Central memory CD4-positive, alpha-beta T cell (primary cell): ENCODE results near the gene CACNA2D4.

Experiments
- DNase-seq: peaks from one replicate; pipeline ENCODE4 v3.0.0; 2022

Gene CACNA2D4

DNA sequence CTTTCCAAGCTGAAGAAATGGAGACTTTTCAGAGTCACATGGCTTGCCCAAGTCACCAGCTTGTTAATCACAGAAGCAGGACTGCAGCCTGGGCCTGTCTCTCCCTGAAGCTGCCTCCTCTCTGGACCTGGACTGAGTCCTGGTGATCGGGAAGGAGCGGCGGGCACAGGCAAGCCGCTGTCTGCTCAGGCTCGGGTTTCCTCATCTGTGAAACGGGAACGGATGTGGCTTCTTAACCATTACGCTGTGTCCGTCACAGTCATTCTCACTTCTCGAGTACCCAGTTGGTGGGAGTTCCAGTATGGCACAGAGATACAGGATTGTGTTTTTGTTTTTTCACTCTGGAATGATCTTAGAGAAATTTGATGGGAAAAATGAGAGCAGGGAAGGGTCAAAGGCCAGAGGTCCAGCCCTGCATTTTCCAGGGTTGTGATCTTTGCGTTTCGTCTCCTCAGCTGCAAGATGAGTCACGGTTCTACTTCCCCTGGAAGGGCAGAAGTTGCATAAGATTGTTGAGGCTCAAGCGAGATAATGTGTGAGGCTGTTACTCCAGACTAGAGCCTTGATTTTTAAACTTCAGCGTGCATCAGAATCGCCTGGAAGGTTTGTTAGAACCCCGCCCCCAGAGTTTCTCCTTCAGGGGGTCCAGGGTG lies 105.7 kb downstream of the CACNA2D4 start:
- no peak for DNase-seq

DNA sequence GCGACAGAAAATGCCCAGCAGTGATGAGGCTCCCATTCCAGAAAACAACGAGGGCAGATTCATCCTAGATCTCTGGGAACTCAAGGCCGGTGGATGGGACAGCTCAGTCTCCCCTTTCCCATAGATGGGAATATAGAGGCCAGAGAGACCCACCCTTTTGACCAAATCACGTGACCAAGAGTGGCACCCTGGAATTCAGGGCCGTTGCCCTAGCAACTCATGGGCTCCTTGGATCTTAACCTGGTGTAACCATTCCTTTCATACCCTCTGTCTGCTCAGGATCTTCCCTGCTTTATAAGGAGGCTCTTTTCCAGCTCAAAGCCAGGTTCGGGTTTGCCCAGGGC lies 106.5 kb downstream of the CACNA2D4 start:
- no peak for DNase-seq

- DNase-seq = peak; percentile 20
These were observed 107.0 kb downstream of the CACNA2D4 start for GRCh38 chr12:1811281-1811947.

DNA sequence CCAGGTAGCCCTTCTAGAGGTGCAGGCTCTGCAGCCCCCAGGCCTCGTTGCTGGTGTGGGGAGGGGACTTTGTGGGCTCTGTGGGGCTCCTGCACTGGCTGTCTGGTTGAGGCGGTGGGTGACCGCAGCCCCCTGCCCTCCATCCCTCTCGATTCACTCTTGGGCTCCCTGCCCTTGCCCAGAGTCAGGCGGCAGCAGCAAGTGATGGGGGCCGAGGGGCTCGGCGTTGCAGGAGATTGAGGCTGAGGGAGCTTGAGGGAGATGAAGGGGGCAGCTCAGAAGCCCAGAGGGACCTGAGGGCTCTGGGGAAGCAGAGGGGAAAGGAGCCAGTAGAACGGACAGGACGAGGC lies 107.5 kb downstream of the CACNA2D4 start:
- no peak for DNase-seq

DNA sequence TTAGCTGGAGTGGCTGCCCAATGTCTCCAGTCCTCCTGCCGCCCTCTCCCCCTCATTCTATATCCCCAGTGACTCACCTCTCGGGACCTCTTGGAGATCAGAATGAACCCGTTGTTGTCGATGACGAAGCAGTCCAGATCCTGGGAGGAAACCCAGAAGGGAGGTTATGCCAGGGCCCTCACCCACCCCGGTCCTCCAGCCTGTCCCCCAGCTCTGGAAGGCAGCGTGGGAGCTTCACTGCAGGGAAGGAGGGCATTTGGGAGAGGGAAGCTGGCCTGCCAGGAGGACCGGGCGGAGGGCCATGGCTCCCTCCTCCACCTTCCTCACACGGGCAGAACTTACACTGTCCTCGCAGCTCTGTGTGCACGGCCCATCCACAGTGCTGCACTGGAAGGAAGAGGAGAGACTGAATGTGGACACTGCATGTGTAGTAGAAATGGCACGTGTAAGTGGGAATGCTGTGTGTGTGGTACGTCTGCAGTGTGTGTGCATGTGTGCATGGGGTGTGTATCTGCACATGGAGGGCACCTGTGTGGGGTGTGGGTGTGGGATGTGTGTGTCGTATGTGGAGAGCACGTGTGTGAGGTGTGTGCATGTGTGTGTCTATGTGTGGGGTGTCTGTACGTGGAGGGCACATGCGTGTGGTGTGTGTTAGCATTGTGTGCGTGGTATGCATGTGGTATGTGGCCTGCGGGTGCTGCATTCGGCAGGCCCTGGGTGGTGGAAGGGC lies 108.1 kb downstream of the CACNA2D4 start:
- no peak for DNase-seq

GRCh38 chr12:1809591-1810190 lies 108.8 kb downstream of the CACNA2D4 start:
- no peak for DNase-seq

- no peak for DNase-seq
These were observed 109.5 kb downstream of the CACNA2D4 start for GRCh38 chr12:1808798-1809480.

DNA sequence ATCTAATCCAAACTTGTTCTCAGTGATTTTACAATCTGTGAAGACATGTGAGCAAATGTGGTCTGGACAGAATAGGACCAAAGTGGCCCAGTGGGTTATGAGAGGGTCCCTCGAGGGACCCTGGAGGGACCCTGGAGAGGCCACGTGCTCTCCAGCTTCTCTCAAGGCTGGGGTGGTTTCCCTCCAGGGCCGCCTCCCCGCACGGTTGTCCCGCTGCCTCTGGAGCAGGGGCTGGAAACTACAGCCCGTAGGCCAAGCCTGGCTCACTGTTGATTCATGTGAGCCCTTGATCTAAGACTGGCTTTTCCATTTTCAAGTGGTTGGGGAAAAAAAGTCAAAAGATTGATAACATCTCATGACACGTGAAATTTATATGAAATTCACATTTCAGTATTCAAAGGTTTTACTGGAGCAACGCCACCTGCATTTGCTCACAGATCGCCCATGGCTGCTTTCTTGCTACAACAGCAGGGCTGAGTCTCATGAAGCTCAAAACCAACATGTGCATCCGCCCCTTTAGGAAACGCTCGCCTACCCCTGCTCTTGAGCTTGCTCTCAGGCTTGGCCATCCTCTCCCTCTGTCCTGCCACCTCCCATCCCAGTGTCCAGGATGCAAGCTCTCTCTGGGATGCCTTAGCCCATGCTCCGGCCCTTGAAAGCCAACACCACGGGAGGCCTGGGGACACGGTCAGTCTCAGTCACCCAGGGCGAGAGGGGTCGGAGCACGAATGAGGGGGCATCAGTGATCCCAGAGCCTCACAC lies 110.2 kb downstream of the CACNA2D4 start:
- no peak for DNase-seq

DNA sequence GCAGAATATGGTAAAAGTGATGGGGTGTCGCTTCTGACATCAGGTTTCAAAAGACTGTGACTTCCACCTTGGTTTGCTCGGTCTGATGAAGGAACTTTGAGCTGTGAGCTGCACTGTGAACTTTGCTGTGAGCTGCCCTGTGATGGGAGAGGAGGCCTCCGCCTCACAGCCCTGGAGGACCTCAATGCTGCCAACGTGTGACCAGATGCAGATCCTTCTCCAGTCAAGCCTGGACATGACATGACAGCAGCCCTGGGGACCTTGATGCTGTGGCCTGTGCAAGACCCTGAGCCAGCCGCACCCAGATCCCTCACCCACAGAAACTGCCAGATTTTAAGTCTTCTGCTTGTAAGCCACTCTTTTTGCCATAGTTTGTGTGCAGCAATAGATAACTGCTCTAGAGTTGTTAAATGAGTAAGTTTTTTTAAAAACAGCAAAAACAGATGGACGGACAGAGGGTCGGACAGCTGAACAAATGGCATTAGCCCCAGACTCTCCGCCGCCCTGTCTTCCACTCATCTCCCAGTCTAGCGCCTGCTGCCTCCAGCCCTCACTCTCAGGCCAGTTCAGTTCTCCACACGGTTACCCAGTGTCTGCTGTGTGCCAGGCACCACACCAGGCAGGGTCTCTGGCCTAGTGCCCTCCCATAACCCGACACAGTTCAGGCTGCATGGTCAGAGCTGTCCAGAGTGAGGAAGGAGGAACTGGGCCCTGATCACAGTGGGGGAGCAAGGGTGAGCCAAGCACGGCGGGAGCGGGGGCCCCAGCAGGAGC lies 111.2 kb downstream of the CACNA2D4 start:
- no peak for DNase-seq

DNA sequence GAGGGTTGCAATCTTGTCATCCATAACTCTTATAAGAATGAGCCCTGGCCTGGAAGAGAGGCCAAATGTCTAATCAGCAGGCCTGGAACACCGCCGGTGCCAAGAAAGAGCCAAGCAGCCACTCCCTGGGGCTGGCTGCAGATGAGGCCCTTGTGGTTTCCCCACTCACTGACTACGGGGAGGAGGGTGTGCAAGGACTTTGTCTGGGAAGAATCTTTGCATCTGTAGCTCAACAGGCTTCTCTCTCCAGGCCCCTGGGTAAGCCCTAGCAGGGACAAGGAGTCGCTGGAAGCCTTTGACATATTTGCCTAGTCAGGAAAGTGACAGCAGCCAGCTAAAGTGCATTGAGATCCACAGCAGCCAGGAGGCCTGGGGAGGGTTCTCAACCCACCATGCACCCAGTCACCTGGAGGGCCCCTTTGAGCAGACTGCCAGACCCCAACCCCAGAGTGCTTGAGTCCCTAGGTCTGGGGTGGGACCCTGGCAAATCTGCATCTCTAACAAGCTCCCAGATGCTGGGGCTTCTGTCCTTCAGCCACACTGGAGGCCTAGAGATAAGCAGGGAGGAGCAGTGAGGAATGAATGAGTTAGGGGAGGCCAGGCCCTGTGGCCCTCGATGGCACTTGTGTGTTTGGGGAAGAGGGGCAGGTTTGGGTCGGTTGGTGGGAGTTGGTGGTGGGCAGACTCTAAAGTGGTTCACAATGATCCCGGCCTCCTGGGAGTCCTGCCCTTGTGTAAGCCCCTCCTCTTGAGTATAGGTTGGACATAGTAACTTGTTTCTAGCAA lies 112.0 kb downstream of the CACNA2D4 start:
- no peak for DNase-seq

DNA sequence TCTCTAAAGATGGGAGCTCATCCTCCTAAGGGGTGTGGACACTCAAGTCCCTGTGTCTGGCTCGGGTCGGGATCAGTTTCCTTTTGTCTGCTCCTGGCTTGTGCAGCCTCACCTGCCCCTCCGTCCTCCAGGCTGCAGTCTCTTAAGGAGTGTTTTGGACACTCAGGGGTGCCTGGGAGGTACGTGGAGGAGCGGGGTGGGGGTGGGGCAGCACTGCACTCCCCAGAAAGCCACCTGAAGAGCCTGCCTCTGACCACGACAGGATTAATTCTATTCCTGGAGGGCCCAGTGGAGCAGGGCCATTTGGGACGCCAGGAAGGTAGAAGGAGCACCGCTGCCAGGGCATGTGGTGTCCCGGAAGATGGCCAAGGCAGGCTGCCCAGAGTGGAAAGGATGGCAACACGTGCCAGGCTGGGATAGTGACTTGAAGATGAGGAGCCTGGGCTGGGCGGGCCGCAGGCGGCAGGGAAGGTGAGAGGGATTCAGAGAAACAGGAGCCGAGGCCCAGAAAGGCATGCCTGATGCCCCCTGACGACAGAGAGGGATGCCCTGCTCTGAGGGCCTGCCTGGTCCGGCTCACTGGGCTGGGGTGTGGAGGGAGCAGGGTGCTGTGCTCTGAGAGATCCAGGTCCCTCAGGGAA lies 112.9 kb downstream of the CACNA2D4 start:
- no peak for DNase-seq

- peak; percentile 78 for DNase-seq
These were observed 113.7 kb downstream of the CACNA2D4 start for GRCh38 chr12:1804545-1805332.

- no peak for DNase-seq
These were observed 114.7 kb downstream of the CACNA2D4 start for GRCh38 chr12:1803736-1804135.

GRCh38 chr12:1801303-1801975 lies 117.0 kb downstream of the CACNA2D4 start:
- DNase-seq = no peak

- no peak for DNase-seq
These were observed 117.8 kb downstream of the CACNA2D4 start for GRCh38 chr12:1800401-1801302.

DNA sequence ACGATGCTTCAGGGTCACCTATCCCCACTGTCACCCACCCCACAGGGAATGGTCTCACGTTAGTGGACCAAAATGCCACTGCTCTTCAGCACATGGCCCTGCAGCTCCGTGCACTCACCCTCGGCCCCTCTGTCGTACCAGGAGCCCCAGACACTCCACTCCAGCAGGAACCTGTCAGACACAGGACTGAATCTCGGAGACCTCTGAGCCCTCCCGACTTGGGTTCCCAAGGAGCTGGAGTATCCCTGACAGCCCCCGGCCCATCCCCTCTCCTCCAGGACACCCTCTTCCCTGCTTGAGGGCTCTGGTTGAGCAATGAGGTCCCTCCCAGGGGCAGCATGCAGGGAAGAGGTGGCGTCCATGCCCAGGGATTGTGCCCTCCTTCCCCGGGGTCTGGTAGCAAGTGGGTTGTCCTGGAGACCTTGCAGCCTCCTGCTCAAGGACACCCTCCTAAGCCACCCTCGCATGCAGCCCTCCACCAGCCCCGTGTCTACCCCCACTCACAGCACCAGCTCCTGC lies 118.5 kb downstream of the CACNA2D4 start:
- DNase-seq = no peak
